Activated CD4-positive, alpha-beta T cell treated with anti-CD3 and anti-CD28 coated beads, Interleukin-2, Interleukin-4, amounts not matched to agents 100 ng/mL and 50 ng/mL, durations not matched to agents 16 hours and 8 hours (primary cell): ENCODE data around the gene INPP4B.

ENCODE experiments used
- DNase-seq: peaks from one replicate; pipeline ENCODE4 v3.0.0-alpha.2; 2020; ENCODE audit warnings: low spot score

Gene INPP4B

GRCh38 chr4:142465526-142465925 lies 380.6 kb downstream of the INPP4B start:
- no peak for DNase-seq

DNA sequence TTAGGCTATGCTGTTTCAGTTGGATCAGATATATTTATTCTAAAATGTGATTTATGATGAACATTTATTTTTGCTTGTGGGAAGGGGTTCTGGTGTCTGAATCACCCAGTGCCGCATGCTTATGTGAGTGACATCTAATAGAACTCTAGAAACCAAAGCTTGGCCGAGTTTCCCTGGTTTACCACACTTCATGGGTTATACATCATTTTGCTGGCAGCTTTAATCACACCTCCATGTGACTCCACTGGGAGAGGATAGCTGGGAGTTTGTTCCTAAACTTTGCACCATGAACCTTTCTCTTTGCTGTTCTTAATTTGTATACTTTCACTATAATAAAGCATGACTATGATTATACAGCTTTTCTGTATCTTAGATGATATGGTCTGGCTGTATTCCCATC lies 382.9 kb downstream of the INPP4B start:
- no peak for DNase-seq

DNA sequence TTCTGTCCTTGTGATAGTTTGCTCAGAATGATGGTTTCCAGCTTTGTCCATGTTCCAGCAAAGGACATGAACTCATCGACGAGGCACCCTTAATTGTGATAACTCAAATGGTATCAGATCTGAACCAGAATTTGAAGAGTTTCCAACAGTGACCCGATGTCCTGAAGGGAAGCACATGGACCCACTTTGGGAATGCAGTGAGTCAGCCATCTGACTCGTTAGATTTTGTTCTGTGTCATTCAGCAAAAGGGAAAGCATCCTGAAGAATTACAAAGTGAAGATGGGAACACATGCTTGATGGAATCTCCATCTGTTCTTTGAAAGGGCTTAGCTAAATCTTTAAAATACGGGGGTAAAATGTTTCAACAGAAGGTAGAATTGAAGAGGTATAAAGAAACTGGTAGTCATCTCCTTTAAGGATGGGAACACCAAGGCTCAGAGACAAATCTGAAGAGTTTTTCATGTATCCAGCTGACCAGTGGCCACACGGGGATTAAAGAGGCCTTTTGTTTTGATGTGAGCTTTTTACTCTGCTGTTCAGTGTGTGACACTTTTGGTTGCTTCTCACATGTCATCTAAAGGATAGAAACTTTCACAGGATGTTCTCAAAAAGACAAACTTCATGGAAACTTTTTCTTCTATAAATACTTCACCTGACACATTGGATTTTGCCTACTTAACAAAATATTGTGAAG lies 393.8 kb downstream of the INPP4B start:
- no peak for DNase-seq

- no peak for DNase-seq
These were observed 396.2 kb downstream of the INPP4B start for GRCh38 chr4:142449771-142450373.

DNA sequence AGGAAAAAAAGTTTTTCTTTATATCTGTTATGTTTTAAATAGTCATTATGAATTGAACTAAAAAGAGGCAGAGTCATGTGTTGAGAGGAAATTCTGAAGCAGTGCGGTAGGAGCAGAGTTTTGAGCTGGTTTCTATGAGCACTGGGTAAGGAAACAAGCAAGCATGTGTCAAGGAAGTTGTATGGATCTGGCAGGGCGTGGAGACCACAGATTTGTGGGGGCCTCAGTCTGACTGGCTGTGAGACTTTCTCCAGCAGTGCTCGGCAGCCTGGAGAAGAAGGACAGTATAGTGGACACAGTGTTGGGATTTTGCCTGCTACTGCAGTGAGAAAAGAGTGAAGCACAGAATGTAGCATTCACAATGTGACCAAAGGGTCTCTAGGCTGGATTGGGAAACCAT lies 399.1 kb downstream of the INPP4B start:
- no peak for DNase-seq

GRCh38 chr4:142443469-142443868 lies 402.6 kb downstream of the INPP4B start:
- DNase-seq, result no peak

DNA sequence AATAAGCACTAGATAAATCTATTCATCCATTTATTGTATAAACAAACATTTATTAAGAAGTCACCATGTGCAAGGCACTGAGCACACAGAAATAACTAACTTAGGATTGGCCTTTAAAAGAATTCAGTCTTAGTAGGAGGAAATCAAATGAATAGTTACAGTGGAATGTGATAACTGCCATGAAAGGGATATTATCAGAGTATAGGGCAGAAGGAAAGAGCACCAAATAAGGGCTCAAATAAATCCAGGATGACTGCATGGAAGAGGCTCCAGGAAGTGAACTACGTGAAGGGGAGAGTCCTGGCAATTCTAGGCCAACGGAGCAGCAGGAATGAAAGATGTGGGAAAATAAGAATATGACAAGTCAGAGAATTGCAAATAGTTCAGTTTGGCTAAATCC lies 406.0 kb downstream of the INPP4B start:
- DNase-seq, result no peak

- no peak for DNase-seq
These were observed 410.4 kb downstream of the INPP4B start for GRCh38 chr4:142435599-142436235.

- DNase-seq, result no peak
These were observed 411.4 kb downstream of the INPP4B start for GRCh38 chr4:142434519-142435224.

DNA sequence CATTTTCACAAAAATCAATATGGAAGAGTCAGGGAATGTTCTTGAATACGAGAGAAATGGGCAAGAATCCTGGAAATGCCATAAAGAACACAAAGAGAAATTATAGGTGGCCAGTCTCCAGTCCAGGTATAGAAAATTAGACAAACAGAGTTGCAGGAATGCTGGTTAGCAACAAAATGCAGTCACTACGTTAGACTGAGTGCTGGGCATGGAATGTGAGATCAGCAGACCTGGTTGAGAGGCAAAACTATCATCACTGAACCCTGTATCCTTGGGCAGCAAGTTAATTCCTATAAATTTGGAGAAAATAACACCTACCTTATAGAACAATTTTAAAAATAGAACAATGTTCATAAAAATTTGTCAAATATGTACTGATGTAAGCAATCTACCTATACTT lies 417.4 kb downstream of the INPP4B start:
- DNase-seq, result no peak

- DNase-seq, result no peak
These were observed 418.6 kb downstream of the INPP4B start for GRCh38 chr4:142427456-142427855.

- no peak for DNase-seq
These were observed 422.2 kb downstream of the INPP4B start for GRCh38 chr4:142423861-142424260.

GRCh38 chr4:142420311-142421095 lies 425.6 kb downstream of the INPP4B start:
- DNase-seq, result no peak

GRCh38 chr4:142419712-142420111 lies 426.4 kb downstream of the INPP4B start:
- no peak for DNase-seq

GRCh38 chr4:142418697-142419096 lies 427.4 kb downstream of the INPP4B start:
- DNase-seq, result no peak

GRCh38 chr4:142416711-142417275 lies 429.3 kb downstream of the INPP4B start:
- peak; percentile 91 for DNase-seq

DNA sequence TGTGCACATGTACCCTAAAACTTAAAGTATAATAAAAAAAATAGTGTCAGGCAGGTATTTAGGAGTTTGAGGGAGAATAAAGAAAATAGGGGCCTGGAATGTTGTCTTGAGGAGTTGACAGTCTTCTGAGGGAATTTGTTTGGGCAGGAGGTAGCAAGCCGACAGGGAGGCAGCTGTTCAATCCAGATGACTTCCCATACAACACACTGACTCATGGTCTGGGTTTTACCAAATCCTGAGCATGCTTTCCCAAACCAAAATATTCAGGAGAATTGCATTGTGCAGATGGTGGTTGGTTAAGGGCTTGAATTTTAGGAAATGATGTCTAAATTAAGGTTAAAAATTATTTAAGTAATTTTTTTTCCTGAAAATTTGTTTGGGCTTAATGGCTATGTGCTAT lies 430.0 kb downstream of the INPP4B start:
- DNase-seq, result no peak

DNA sequence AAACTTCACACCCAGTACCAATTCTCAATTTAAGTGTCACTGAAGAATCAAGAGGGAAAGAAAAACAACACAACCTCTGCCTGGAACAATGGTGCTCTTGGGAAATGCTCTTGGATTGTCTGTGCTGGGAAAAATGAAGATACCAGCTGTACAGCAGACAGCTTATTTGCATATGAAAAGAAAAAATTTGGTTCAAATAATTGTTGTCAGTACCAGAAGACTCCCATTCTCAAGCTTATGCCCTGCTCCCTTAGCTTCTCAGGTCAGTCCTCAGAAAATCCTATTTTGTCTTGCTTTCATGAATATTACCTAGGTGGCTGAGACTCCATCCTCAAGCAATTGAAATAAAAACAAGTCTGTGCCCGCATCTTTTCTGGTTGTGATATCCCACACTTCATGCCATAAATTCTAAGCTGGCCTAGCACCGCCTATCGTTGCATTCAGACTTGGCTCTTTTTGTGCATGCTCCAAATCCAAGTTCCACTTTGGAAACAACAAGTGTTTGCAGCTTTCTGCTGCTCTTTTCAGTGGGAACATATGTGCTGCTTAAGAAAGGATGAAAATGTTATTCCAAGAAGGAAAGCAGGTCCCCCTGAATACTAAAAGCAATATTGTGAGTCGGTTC lies 431.6 kb downstream of the INPP4B start:
- no peak for DNase-seq

GRCh38 chr4:142413485-142413884 lies 432.6 kb downstream of the INPP4B start:
- DNase-seq, result no peak

DNA sequence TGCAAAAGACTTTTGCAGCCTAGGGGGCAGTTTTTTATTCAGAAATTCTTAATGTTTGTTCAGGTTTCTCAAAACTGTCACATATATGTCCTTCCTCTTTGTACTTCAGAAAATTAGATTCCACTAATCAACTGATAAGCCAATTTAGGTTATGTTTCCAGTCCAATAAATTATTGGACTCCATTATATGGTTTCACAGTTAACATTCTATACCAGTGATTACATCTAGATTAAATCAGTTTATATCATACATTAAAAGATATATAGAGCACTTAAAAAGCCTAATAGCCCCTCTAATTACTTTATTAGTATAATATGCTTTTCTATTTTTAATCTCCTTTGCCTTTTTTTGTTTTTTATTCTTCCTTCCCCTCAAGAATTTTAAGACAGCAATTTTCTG lies 434.1 kb downstream of the INPP4B start:
- no peak for DNase-seq

DNA sequence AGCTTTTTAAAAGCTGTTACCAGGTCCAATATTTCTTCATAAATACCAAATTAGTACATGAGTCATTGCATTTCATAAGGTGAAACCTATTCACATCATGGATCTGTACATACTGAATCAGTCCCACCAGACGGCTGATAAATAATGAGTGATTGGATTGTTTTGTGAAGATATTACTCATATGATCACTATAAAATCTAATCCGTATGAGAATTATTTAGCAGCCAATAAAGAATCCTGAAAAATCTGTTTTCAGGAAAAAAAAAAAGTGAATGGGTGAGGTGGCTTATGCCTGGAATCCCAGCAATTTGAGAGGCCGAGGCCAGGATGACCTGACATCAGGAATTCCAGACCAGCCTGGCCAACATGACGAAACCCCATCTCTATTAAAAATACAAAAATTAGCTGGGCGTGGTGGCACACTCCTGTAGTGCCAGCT lies 438.1 kb downstream of the INPP4B start:
- no peak for DNase-seq
